DND-41 (cell line): Measurements from ENCODE around the gene ATP5MC3.

Experiments
- ATAC-seq: fragments of 200-7000 bp; cut with Tn5 transposase; 3 replicates; pipeline ENCODE4 v1.9.1; 2021; ENCODE audit warnings: low read depth; ENCODE audit not compliant: insufficient read depth
- DNase-seq: peaks from one replicate; pipeline ENCODE4 v3.0.0-alpha.2; 2020
- H2AFZ ChIP-seq: 2 replicates; pipeline ENCODE4 v1.6.0; 2012; ENCODE audit warnings: low read depth, low read length
- H3K27ac ChIP-seq: 2 replicates; pipeline ENCODE4 v1.5.1; 2012; ENCODE audit warnings: low read length, inconsistent platforms
- H3K27me3 ChIP-seq: fragments of 200-600 bp; sonication (generic); 2 replicates; pipeline ENCODE4 v1.6.0; 2012; ENCODE audit warnings: low read length, mild to moderate bottlenecking, inconsistent platforms; ENCODE audit not compliant: insufficient read depth, poor library complexity
- H3K36me3 ChIP-seq: 2 replicates; pipeline ENCODE4 v1.5.1; 2012; ENCODE audit warnings: low read length, inconsistent platforms; ENCODE audit not compliant: insufficient read depth
- H3K4me1 ChIP-seq: 2 replicates; pipeline ENCODE4 v1.5.1; 2012; ENCODE audit warnings: mild to moderate bottlenecking, low read length; ENCODE audit not compliant: insufficient read depth
- H3K4me2 ChIP-seq: 2 replicates; pipeline ENCODE4 v1.6.0; 2012; ENCODE audit warnings: mild to moderate bottlenecking, moderate library complexity, low read length, inconsistent platforms; ENCODE audit not compliant: insufficient read depth
- H3K4me3 ChIP-seq, 2 experiments: fragments of 200-600 bp in 1 of 2; shearing (Covaris generic) in 1 of 2; 2 replicates each; pipeline ENCODE4 v1.5.1; 2012 to 2016; ENCODE audit warnings: inconsistent platforms in 2 of 2, low read length in 2 of 2, mild to moderate bottlenecking in 2 of 2, low read depth in 1 of 2, moderate library complexity in 1 of 2
- H3K79me2 ChIP-seq: 2 replicates; pipeline ENCODE4 v1.6.0; 2012; ENCODE audit warnings: low read length, inconsistent platforms; ENCODE audit not compliant: insufficient read depth
- H3K9ac ChIP-seq: 2 replicates; pipeline ENCODE4 v1.6.0; 2012; ENCODE audit warnings: low read depth, mild to moderate bottlenecking, inconsistent platforms, low read length, moderate library complexity
- H3K9me3 ChIP-seq: 2 replicates; pipeline ENCODE4 v1.5.1; 2012; ENCODE audit warnings: low read length, moderate library complexity, mild to moderate bottlenecking, inconsistent platforms; ENCODE audit not compliant: insufficient read depth, severe bottlenecking
- H4K20me1 ChIP-seq: 2 replicates; pipeline ENCODE4 v1.6.0; 2012; ENCODE audit warnings: low read length; ENCODE audit not compliant: insufficient read depth
- CTCF ChIP-seq: IDR thresholded peaks from 2 replicates; pipeline ENCODE4 v1.5.1; 2012; ENCODE audit warnings: borderline replicate concordance, low read length, moderate library complexity, mild to moderate bottlenecking; ENCODE audit not compliant: poor library complexity, severe bottlenecking; ENCODE audit errors: extremely low read depth
- EZH2 ChIP-seq: IDR thresholded peaks from 3 replicates; pipeline ENCODE4 v1.6.1; 2012; ENCODE audit warnings: borderline replicate concordance, low read depth, mild to moderate bottlenecking, moderate library complexity, low read length, inconsistent platforms; ENCODE audit not compliant: severe bottlenecking

Gene ATP5MC3

DNA sequence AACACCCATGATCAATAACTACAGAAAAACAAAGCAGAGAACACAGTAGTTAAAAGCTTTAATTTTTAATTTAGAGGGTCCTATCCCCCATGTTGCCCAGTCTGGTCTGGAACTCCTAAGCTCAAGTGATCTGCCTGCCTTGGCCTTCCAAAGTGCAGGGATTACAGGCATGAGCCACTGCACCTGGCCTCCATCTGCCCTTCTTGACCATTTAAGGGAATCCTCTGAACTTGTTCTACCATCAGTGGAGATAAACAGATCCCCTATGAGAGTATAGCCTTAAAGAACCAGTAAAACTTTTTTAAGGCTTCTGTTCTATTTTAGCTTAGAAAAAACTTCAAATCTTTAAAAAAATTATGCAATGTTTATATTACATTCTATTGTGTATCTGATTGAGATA is 13.5 kb upstream of the ATP5MC3 start:
- no peak overlapping the region for H3K27ac ChIP-seq
- H3K79me2 ChIP-seq: no peaks in the 10 kb centered on the region
- no peaks in the 10 kb centered on the region for H3K4me1 ChIP-seq
- ATAC-seq: no peak
- no peak overlapping the region for H2AFZ ChIP-seq
- no peak overlapping the region for H3K9ac ChIP-seq
- DNase-seq: no peak
- no peak overlapping the region for H3K4me3 ChIP-seq
- no peaks in the 10 kb centered on the region for H4K20me1 ChIP-seq
- H3K27me3 ChIP-seq: peaks cover 4% of the 10 kb centered on the region
- no peaks in the 10 kb centered on the region for H3K9me3 ChIP-seq
- TF ChIP-seq CTCF (no peak), EZH2 (no peak)
- H3K4me2 ChIP-seq: no peak overlapping the region
- no peaks in the 10 kb centered on the region for H3K36me3 ChIP-seq

GRCh38 chr2:175188761-175189160 is 7.3 kb upstream of the ATP5MC3 start:
- H4K20me1 ChIP-seq: no peaks in the 10 kb centered on the region

GRCh38 chr2:175187378-175187777 is 5.9 kb upstream of the ATP5MC3 start:
- no peak overlapping the region for H3K27ac ChIP-seq
- no peaks in the 10 kb centered on the region for H3K36me3 ChIP-seq
- TF ChIP-seq EZH2 (no peak), CTCF (peak; percentile 50)
- H3K79me2 ChIP-seq: no peaks in the 10 kb centered on the region
- H3K4me2 ChIP-seq: no peak overlapping the region
- H3K4me1 ChIP-seq: peaks cover 2% of the 10 kb centered on the region; the same call in 1 of the 2 replicates
- DNase-seq: no peak
- H2AFZ ChIP-seq: no peak overlapping the region
- no peaks in the 10 kb centered on the region for H4K20me1 ChIP-seq
- H3K4me3 ChIP-seq: no peak overlapping the region
- no peaks in the 10 kb centered on the region for H3K9me3 ChIP-seq
- no peaks in the 10 kb centered on the region for H3K27me3 ChIP-seq
- no peak overlapping the region for H3K9ac ChIP-seq
- peak; percentile 63 for ATAC-seq

More at GRCh38 chr2:175188761-175189160, 7.3 kb upstream of the ATP5MC3 start:
- Histone ChIP-seq H2AFZ (no peak overlapping the region), H3K9me3 (no peaks in the 10 kb centered on the region), H3K4me2 (no peak overlapping the region), H3K9ac (no peak overlapping the region), H3K4me1 (no peaks in the 10 kb centered on the region), H3K27me3 (no peaks in the 10 kb centered on the region), H3K79me2 (no peaks in the 10 kb centered on the region), H3K4me3 (no peak overlapping the region), H3K27ac (no peak overlapping the region), H3K36me3 (no peaks in the 10 kb centered on the region)
- no peak for ATAC-seq
- DNase-seq: no peak
- TF ChIP-seq EZH2 (no peak), CTCF (no peak)

- no peak for TF ChIP-seq CTCF
- TF ChIP-seq EZH2: no peak
- Histone ChIP-seq H3K27me3 (no peaks in the 10 kb centered on the region), H3K9ac (no peak overlapping the region), H2AFZ (no peak overlapping the region), H3K79me2 (peaks cover 34% of the 10 kb centered on the region), H3K4me1 (peaks cover 29% of the 10 kb centered on the region), H3K27ac (no peak overlapping the region), H4K20me1 (peaks cover 23% of the 10 kb centered on the region), H3K4me3 (no peak overlapping the region), H3K36me3 (peaks cover 21% of the 10 kb centered on the region), H3K9me3 (no peaks in the 10 kb centered on the region), H3K4me2 (no peak overlapping the region)
- ATAC-seq (no peak), DNase-seq (no peak)
Observed at GRCh38 chr2:175183674-175184073, 2.2 kb upstream of the ATP5MC3 start.
